Nephron (organoid): ENCODE data around the gene DHX29.

Experiments used
- H3K27ac Mint-ChIP-seq, 3 experiments: 2 replicates each; pipeline ENCODE4 v1.8.0; 2020; ENCODE audit warnings: mixed read lengths in 3 of 3, mild to moderate bottlenecking in 2 of 3, moderate library complexity in 1 of 3
- H3K27me3 Mint-ChIP-seq: 2 replicates; pipeline ENCODE4 v1.8.0; 2021; ENCODE audit warnings: low read depth, mild to moderate bottlenecking, moderate library complexity, mixed read lengths
- H3K36me3 Mint-ChIP-seq: 2 replicates; pipeline ENCODE4 v1.8.0; 2020; ENCODE audit warnings: low read depth, mixed read lengths
- H3K4me1 Mint-ChIP-seq: 2 replicates; pipeline ENCODE4 v1.8.0; 2020; ENCODE audit warnings: mixed read lengths
- H3K4me3 Mint-ChIP-seq, 3 experiments: 2 replicates each; pipeline ENCODE4 v1.8.0; 2020; ENCODE audit warnings: mild to moderate bottlenecking in 3 of 3, mixed read lengths in 3 of 3, moderate library complexity in 2 of 3
- H3K9me3 Mint-ChIP-seq: 2 replicates; pipeline ENCODE4 v1.8.0; 2020; ENCODE audit warnings: mixed read lengths
- TF ChIP-seq, protein P1 (sequence below), 3 experiments: fragments of 200-600 bp; sonication (generic); IDR thresholded peaks; one replicate each; pipeline ENCODE4 v1.5.0; 2021; ENCODE audit warnings: antibody characterized with exemption in 3 of 3; ENCODE audit not compliant: unreplicated experiment in 3 of 3

DHX29 gene

DNA sequence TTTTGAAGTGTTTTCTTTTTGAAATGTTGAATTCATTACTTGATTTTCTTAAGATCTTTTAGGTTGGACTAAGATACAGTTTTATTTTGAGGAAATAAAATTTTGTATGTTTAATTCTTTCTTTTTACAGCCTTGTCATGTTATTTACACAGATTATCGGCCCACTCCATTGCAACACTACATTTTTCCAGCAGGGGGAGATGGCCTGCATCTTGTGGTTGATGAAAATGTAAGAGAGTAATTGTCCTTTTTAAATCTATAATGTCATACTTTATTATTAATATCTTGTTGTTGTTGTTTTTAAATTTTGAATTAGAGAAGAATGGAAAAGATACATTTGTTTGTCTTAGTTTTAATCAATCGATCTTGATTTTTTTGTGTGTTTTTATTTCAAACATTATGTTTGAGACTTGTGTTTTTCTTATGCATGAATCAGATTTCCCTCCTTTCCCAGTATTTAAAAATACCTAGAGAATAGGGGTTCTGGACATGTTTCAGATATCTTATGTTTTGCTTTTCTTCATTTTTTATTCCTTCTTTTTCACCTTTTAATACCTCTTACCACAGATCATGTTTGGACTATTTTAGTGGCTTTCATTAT, 37.0 kb upstream of the DHX29 start:
- Mint-ChIP-seq H3K4me1 (no peaks in the 10 kb centered on the region), H3K36me3 (peaks cover 76% of the 10 kb centered on the region), H3K27ac (peak overlapping the region; percentile 17 to 49 (median 28)), H3K4me3 (no peak overlapping the region), H3K9me3 (no peaks in the 10 kb centered on the region), H3K27me3 (no peaks in the 10 kb centered on the region)
- TF ChIP-seq, protein P1, sequence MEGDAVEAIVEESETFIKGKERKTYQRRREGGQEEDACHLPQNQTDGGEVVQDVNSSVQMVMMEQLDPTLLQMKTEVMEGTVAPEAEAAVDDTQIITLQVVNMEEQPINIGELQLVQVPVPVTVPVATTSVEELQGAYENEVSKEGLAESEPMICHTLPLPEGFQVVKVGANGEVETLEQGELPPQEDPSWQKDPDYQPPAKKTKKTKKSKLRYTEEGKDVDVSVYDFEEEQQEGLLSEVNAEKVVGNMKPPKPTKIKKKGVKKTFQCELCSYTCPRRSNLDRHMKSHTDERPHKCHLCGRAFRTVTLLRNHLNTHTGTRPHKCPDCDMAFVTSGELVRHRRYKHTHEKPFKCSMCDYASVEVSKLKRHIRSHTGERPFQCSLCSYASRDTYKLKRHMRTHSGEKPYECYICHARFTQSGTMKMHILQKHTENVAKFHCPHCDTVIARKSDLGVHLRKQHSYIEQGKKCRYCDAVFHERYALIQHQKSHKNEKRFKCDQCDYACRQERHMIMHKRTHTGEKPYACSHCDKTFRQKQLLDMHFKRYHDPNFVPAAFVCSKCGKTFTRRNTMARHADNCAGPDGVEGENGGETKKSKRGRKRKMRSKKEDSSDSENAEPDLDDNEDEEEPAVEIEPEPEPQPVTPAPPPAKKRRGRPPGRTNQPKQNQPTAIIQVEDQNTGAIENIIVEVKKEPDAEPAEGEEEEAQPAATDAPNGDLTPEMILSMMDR (IDR thresholded peaks at IDR 0.05; ENCODE audit: unreplicated experiment in 3 of 3), result peak; percentile 77 to 91 (median 86)

DNA sequence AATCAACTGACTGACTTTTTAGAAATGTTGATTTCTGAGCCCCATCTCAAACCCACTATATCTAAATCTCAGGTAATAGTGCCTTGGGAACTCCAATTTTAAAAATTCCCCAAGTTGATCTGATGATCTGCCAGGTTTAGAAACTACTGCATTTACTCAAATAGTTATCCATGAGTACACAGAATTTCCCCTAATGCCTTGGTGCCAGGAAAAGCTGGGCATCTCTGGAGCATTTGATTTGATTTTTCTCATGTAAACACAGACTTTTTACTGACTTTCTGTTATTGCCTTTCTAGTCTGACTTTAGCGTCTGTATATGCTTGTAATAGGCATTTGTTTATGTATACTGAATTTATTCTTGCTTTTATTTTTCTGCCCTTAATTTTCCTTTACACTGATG, 36.1 kb upstream of the DHX29 start:
- H3K4me3 Mint-ChIP-seq, result no peak overlapping the region
- peaks cover 67% of the 10 kb centered on the region for H3K36me3 Mint-ChIP-seq

DNA sequence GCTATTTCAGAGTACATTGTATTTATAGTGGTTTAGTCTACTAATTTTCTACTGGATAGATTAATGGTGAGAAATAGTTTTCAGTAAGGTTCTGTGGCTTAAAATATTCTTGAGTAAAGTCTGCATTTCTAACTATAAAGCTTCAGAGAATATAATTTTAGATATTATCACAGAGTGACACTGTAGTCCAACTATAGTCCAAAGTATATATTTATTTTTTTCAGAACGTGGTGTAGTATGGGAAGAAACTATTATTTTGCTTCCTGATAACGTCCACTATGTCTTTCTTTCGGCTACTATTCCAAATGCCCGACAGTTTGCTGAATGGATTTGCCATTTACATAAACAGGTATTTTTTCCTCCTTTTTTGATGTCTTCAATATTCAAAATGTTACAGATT, 35.6 kb upstream of the DHX29 start:
- TF ChIP-seq, protein P1 (IDR thresholded peaks at IDR 0.05; ENCODE audit: unreplicated experiment in 3 of 3), result no peak
- Mint-ChIP-seq H3K27ac (peak overlapping the region in 2 of 3 experiments; percentile 35 to 59), H3K27me3 (no peaks in the 10 kb centered on the region), H3K36me3 (peaks cover 66% of the 10 kb centered on the region), H3K9me3 (no peaks in the 10 kb centered on the region), H3K4me1 (no peaks in the 10 kb centered on the region), H3K4me3 (no peak overlapping the region)

More for the DNA sequence above, 36.1 kb upstream of the DHX29 start:
- Mint-ChIP-seq H3K9me3 (no peaks in the 10 kb centered on the region), H3K27ac (no peak overlapping the region), H3K4me1 (no peaks in the 10 kb centered on the region), H3K27me3 (no peaks in the 10 kb centered on the region)
- TF ChIP-seq, protein P1 (IDR thresholded peaks at IDR 0.05; ENCODE audit: unreplicated experiment in 3 of 3), result no peak

DNA sequence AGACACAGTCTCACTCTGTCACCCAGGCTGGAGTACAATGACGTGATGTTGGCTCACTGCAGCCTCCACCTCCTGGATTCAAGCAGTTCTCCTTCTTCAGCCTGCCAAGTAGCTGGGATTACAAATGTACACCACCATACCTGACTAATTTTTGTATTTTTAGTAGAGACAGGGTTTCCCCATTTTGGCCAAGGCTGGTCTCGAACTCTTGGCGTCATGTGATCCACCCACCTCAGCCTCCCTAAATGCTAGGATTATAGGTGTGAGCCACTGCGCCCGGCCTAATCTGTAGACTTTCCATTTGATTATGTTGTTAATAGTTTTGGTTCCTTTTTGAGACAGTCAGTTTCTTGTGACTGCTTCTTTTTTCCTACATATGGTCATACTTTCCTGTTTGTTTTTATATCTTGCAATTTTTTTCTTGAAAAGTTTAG, 31.3 kb upstream of the DHX29 start:
- Mint-ChIP-seq H3K27me3 (no peaks in the 10 kb centered on the region), H3K27ac (no peak overlapping the region), H3K4me3 (no peak overlapping the region), H3K9me3 (no peaks in the 10 kb centered on the region), H3K4me1 (no peaks in the 10 kb centered on the region), H3K36me3 (peaks cover 42% of the 10 kb centered on the region)
- TF ChIP-seq, protein P1 (IDR thresholded peaks at IDR 0.05; ENCODE audit: unreplicated experiment in 3 of 3), result no peak

DNA sequence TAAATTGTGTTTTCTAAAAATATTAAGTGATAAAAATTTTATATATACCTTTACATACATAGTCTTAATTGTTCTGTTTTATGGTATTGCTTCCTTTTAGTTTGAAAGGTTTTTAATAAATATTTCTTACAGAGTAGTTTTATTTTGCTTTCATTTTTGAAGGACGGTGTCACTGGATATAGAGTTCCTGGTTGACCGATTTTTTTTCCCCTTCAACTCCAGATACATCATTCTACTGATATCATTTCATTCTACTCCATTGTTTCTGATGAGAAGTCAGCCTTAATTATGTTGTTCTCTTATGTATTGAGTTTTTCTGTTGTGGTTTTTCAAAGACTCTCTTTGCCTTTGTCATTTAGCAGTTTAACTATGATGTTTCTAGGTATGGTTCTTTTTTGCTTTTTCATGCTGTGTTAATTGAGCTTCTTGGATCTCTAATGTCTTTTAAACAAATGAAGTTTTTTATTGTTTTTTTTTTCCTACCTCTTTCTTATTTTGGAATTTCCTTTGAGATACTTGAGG, 30.7 kb upstream of the DHX29 start:
- Mint-ChIP-seq H3K27me3 (no peaks in the 10 kb centered on the region), H3K9me3 (no peaks in the 10 kb centered on the region), H3K27ac (no peak overlapping the region), H3K4me1 (no peaks in the 10 kb centered on the region), H3K4me3 (no peak overlapping the region), H3K36me3 (peaks cover 40% of the 10 kb centered on the region)
- TF ChIP-seq, protein P1 (IDR thresholded peaks at IDR 0.05; ENCODE audit: unreplicated experiment in 3 of 3), result no peak

DNA sequence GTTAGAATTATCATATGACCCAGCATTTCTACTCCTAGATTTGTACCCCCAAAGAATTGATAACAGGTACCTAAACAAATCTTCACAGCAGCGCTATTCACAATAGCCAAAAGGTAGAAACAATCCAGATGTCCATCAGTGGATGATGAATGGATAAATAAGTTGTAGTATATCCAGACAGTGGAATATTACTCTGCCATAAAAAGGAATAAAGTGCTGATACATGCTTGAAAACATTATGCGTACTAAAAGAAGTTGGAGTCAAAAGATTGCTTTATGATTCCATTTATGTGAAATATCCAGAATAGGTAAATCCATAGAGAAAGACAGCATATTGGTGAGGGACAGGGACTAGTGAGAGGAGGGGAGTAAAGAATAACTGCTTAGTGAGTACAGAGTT, 26.3 kb upstream of the DHX29 start:
- no peaks in the 10 kb centered on the region for H3K27me3 Mint-ChIP-seq
- H3K36me3 Mint-ChIP-seq, result peaks cover 64% of the 10 kb centered on the region
- H3K4me1 Mint-ChIP-seq, result no peaks in the 10 kb centered on the region
- no peak overlapping the region for H3K27ac Mint-ChIP-seq
- no peaks in the 10 kb centered on the region for H3K9me3 Mint-ChIP-seq
- H3K4me3 Mint-ChIP-seq, result no peak overlapping the region
- TF ChIP-seq, protein P1 (IDR thresholded peaks at IDR 0.05; ENCODE audit: unreplicated experiment in 3 of 3), result no peak
